Measurements from ENCODE around the gene FMN2.
"Not testable (repeated sequence)": the region's sequence is repeated elsewhere in the genome, so short reads cannot be mapped to it uniquely, and the experiment has no call there.

Gene FMN2

DNA sequence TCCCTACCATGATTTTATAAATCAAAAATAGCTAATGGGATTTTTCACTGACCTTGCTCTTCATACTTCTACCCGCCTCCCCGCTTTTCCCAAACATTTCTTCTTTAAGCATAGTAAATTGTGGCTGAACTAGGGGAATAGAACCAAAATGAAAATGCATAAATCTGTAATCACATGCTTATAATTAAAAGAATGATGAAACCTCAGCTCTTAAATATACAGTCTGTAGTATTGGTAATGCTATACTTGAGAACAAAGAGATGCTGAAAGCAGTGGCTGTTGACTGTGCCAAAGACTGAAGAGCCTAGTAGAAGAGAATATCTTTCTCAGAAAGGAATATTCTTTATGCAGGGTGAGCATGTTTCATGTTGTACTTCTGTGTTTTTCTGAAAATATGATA, 271.1 kb downstream of the FMN2 start:
- DNase-seq (ENCODE audit: low read depth in 2 of 2) = no peak

- DNase-seq (ENCODE audit: low read depth in 2 of 2) = no peak
Observed at GRCh38 chr1:240363315-240363714, 271.6 kb downstream of the FMN2 start.

- DNase-seq (ENCODE audit: low read depth in 2 of 2) = no peak
Observed at GRCh38 chr1:240363914-240364313, 272.2 kb downstream of the FMN2 start.

- DNase-seq (ENCODE audit: low read depth in 2 of 2) = no peak
Observed at GRCh38 chr1:240366636-240367035, 275.0 kb downstream of the FMN2 start.

DNA sequence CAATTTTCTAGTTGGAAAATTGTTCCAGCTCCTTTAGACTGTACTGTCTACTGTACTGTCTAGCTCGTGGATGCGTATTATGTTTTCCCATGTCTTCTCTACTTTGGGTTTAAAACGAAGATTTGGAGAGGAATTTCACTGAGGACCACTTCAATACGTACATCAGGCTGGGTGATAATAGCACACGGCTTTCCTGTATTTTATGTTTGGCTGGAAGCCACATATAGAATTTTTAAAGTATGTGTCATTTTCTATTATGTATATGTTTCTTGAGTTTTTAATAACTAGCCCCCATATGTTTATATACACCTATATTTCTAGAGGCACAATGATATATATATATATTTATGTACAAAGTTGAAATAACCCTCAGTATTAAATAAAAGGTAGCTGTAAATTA, 293.9 kb downstream of the FMN2 start:
- DNase-seq (ENCODE audit: low read depth in 2 of 2) = no peak

DNA sequence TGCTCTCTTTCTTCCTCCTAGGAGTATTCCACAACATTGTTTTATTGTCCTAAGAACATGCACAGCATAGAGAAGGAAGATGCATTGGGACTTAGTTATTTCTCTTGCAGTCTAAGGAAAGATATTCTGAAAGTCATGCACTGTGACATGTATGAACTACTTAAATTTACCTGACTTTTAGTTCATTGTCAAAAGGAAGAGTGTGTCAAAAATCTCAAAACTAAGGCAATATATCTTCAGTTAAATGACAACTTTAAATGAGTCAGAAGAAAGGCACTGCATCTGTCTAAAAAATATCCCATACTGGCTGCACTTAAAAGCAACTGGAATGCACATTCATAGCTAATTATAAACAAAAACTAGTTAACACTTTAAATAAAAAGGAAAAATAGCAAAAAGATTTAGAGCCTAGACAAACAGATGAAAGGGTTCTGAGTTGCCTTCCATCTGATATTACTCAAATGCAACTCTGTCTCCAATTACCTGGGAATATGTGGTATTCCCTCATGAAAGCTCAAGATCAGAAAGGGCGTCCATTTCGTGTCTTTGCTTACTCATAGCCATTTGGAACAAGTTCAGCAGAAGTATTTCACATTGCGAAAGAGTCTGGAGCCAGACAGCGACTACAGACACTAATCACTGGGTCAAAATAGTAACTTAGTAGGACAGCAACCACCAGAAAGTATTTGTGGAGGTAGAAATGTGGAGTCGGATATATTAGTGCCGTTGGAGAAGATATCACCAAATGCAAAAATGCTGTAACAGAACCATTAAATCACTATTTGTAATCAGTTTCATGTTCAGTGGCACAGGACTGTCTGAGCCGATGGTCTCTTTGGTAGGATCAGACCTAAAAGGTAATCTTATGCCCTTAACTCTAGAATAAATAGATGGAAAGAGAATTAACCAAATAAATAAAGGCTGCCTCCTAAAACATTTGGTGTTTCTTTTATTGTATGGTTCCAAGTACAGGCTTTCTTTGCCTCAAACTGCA, 294.6 kb downstream of the FMN2 start:
- no peak for DNase-seq (ENCODE audit: low read depth in 2 of 2)

DNA sequence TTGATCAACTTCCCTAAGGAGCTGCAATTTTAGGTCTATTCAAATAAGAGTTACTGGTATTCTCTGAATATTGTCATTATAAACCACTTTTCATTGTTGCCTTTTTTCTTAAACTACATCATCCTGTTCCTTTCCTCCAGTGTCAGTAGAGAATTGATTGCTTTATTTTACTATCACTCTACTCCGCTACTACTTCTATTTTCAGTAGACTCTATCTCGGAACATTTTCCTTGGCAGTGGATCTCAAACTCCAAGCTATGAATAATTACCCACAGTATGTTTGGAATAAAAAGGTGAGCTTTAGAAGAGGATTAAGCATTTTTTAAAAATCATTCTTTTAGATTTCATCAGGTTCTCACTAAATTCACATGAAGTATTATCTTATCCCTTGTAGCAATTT, 295.4 kb downstream of the FMN2 start:
- DNase-seq (ENCODE audit: low read depth in 2 of 2) = no peak

GRCh38 chr1:240391660-240392260, 300.1 kb downstream of the FMN2 start:
- DNase-seq (ENCODE audit: low read depth in 2 of 2) = no peak

- no peak for DNase-seq (ENCODE audit: low read depth in 2 of 2)
Observed at GRCh38 chr1:240394353-240394752, 302.7 kb downstream of the FMN2 start.

- DNase-seq (ENCODE audit: low read depth in 2 of 2) = no peak
Observed at GRCh38 chr1:240395336-240395735, 303.7 kb downstream of the FMN2 start.

GRCh38 chr1:240399381-240399780, 307.7 kb downstream of the FMN2 start:
- DNase-seq (ENCODE audit: low read depth in 2 of 2) = no peak

DNA sequence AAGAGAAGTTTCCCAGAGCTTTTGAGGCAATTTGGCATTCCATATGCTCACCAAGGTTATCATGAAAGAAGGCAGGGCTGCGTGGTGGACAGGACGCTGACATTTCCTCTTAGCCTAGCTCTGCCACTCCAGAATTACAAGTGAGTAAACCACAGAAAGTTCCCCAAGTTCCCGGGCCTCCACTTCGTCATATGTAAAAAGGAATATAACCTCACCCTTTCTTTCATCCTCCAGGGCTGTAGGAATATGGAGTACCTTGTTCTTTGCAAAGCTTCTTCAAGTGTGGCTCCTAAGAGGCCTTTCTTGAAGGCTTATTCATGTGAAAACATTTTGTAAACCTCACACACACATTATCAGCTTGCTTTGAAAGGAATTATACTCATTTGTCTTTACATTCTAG, 310.0 kb downstream of the FMN2 start:
- no peak for DNase-seq (ENCODE audit: low read depth in 2 of 2)

DNA sequence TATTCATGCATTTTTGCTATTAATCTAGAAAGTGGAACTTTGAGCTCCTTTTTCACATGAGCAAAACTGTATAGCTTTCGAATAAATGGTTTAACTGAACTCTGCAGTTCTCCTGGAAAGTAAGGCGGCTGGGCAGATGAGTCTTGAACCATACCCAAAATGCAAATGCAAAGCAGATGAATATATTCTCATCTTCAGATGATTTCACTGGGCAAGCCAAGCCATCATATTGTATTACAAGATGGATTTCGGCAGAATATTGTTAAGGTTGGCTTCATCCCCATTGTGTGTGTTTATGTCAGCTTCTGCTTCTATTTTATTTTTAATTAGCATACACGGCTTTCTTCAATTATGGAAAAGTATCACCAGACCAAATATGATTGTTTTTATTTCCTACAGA, 310.6 kb downstream of the FMN2 start:
- no peak for DNase-seq (ENCODE audit: low read depth in 2 of 2)

DNA sequence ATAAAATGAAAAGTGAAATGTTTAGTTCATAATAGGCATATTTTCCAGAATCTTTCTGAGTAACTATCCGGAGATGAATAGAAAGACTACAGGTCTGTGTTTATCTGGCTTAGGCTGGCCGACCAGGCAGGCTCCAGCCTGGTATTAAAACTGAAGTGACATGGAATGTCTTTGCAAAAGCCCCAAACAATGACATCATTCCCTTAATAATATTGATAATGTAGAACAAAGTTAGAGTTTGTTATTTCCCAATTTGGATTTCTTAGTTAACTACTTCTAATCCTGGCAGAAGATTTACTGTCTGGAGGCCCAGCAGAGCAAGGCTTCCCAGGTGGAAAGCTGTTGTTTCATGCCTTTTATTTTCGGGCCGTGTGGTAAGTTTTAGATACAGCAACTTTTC, 312.6 kb downstream of the FMN2 start:
- no peak for DNase-seq (ENCODE audit: low read depth in 2 of 2)

DNA sequence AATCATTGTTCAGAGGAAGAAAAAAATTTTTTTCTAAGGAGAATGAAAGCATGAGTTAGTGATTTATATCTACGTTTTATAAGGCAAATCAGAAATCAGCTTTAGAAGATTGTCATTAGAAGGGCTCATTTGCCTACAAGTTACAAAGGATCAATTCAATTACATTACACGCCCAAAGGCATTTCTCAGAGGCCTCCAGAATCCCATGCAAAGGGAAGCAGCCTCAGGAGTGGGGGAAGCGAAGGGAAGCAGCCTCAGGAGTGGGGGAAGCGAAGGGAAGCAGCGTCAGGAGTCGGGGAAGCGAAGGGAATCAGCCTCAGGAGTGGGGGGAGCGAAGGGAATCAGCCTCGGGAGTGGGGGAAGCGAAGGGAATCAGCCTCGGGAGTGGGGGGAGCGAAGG, 314.1 kb downstream of the FMN2 start:
- no peak for DNase-seq (ENCODE audit: low read depth in 2 of 2)

DNA sequence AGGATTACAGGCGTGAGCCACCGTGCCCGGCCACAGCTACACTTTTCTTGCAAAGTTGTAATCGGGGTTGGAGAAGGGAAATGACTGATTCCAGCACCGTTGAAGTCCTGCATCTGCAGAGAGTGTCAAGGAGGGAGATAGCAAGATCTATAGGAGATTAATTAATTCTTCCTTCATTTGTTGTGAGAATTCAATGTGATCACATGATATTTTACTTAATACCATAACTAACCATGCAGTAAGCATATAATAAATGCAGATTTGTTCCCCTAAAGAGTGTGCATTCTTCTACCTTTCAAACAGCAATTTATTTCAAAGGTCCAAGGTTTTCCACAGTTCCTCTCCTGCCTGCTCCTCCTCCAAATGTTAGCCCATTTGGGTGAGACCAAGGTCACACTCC, 315.7 kb downstream of the FMN2 start:
- no peak for DNase-seq (ENCODE audit: low read depth in 2 of 2)

GRCh38 chr1:240409615-240410014, 317.9 kb downstream of the FMN2 start:
- no peak for DNase-seq (ENCODE audit: low read depth in 2 of 2)

DNA sequence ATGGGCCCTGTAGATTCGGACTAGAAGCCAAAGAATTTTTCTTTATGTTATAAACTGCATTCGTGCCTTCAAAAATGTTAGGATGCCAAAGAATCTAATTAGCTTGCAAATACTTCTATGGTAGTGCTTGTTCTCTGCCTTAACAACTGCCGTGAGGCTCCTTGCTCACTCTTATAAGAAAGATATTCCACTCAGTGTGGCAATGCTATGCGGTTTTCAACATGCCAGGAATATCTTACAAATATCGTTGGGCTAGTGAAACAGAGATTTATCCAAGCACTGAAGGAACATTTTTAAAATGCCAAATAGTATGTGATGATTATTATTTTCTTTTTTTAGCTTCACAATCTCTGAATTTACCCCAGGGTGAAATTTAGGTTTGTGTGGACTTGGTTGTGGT, 322.0 kb downstream of the FMN2 start:
- DNase-seq (ENCODE audit: low read depth in 2 of 2) = no peak

DNA sequence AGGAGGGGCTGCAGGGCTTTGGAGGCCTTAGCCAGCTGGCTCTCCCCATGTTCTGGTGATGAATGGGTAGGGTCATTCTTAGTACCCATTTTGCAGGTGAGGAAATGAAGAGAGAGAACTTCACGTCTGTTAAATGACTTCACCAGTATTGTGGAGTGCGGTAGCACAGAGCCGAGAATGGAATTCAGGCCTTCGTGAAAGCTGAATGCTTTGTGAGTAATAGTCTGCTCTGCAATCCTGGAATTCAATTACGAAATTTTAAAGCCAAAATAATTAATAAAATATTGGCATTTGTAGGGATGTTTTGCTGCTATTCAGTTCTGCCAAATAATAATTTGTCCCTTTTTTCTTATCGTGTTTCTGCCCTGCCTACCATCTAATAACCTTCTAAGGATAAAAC, 322.6 kb downstream of the FMN2 start:
- DNase-seq (ENCODE audit: low read depth in 2 of 2) = no peak

GRCh38 chr1:240415011-240415410, 323.3 kb downstream of the FMN2 start:
- not testable (repeated sequence) for DNase-seq (ENCODE audit: low read depth in 2 of 2)

- DNase-seq (ENCODE audit: low read depth in 2 of 2) = no peak
Observed at GRCh38 chr1:240415532-240415931, 323.8 kb downstream of the FMN2 start.

- no peak for DNase-seq (ENCODE audit: low read depth in 2 of 2)
Observed at GRCh38 chr1:240417317-240417716, 325.6 kb downstream of the FMN2 start.

DNA sequence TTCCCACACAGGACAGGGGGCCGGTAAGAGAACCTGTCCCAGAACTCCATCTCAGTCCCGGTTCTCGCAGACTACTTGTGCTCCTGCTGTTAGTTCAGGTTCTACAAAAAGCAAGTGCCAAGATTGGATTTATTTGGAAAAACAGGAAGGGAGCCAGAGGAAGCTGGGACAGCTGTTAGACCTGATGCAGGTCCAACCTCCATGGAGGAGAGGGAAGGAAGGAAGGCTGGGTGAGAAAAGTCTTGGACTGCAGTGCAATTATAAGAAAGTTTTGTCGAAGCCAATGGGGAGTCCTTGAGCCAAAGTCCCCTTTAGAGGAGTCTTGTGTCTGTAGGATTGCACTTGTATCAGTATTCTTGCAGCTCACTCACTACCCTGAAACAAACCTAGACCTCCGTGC, 329.1 kb downstream of the FMN2 start:
- no peak for DNase-seq (ENCODE audit: low read depth in 2 of 2)
